Measurements from ENCODE around the gene TOP2B. TPM values are rescaled to one million over a fixed set of nuclear protein-coding genes. Genes with fewer than 3 reads are reported as not detected.

The TOP2B gene
- total and polyA plus RNA-seq, 2 experiments from 2014 or later: 36.7 to 58.4 TPM

GRCh38 chr3:25557694-25558093 lies 107.0 kb downstream of the TOP2B start:
- DNase-seq: no peak
- Histone ChIP-seq H3F3A (ENCODE audit: insufficient read depth) (no peaks in the 10 kb centered on the region), H3K27ac (no peak overlapping the region), H3K9me2 (ENCODE audit: insufficient read depth) (no peaks in the 10 kb centered on the region), H3K36me3 (ENCODE audit: low read depth) (no peaks in the 10 kb centered on the region), H3K4me1 (ENCODE audit: insufficient read depth) (no peaks in the 10 kb centered on the region), H3K4me2 (ENCODE audit: unreplicated experiment) (no peak overlapping the region), H2AFZ (no peak overlapping the region), H3K79me2 (ENCODE audit: insufficient read depth) (no peaks in the 10 kb centered on the region), H3K9me3 (ENCODE audit: low read depth) (no peaks in the 10 kb centered on the region), H3K9ac (no peak overlapping the region), H3K27me3 (replicated peaks; ENCODE audit: insufficient read depth) (0 out of 2 replicates have a peak, but pooled peaks cover 5% of the 10 kb centered on the region), H4K20me1 (ENCODE audit: insufficient read depth) (no peaks in the 10 kb centered on the region), H3K4me3 (no peak overlapping the region)
- WGBS, 2 experiments (ENCODE audit: low coverage in 1 of 2, low lambda C conversion rate in 2 of 2, missing lambda C conversion rate in 2 of 2): 22 to 31% methylated on average over 3 of the region's 3 CpGs
- TF ChIP-seq EZH2phosphoT487 (IDR thresholded peaks at IDR 0.05; ENCODE audit: insufficient read depth, low read depth): no peak
- no peak for TF ChIP-seq EZH2 (IDR thresholded peaks at IDR 0.05; ENCODE audit: insufficient read depth, poor library complexity, severe bottlenecking)
- in situ Hi-C loops (cut with MboI): no loop called here

GRCh38 chr3:25556447-25556846 lies 108.3 kb downstream of the TOP2B start:
- TF ChIP-seq EZH2phosphoT487 (IDR thresholded peaks at IDR 0.05; ENCODE audit: insufficient read depth, low read depth) (no peak), EZH2 (IDR thresholded peaks at IDR 0.05; ENCODE audit: insufficient read depth, poor library complexity, severe bottlenecking) (no peak)
- Histone ChIP-seq H3K27ac (no peak overlapping the region), H2AFZ (no peak overlapping the region), H3K79me2 (ENCODE audit: insufficient read depth) (no peaks in the 10 kb centered on the region), H4K20me1 (ENCODE audit: insufficient read depth) (no peaks in the 10 kb centered on the region), H3K9me3 (ENCODE audit: low read depth) (no peaks in the 10 kb centered on the region), H3F3A (ENCODE audit: insufficient read depth) (no peaks in the 10 kb centered on the region), H3K4me1 (ENCODE audit: insufficient read depth) (no peaks in the 10 kb centered on the region), H3K36me3 (ENCODE audit: low read depth) (no peaks in the 10 kb centered on the region), H3K27me3 (replicated peaks; ENCODE audit: insufficient read depth) (0 out of 2 replicates have a peak, but pooled peaks cover 5% of the 10 kb centered on the region), H3K9ac (no peak overlapping the region), H3K4me3 (no peak overlapping the region), H3K9me2 (ENCODE audit: insufficient read depth) (no peaks in the 10 kb centered on the region), H3K4me2 (ENCODE audit: unreplicated experiment) (no peak overlapping the region)
- 0% methylated on average over 1 of the region's 1 CpG for WGBS, 2 experiments (ENCODE audit: low coverage in 1 of 2, low lambda C conversion rate in 2 of 2, missing lambda C conversion rate in 2 of 2)
- in situ Hi-C loops (cut with MboI): no loop called here
- DNase-seq: no peak

GRCh38 chr3:25555695-25556437 lies 108.8 kb downstream of the TOP2B start:
- Histone ChIP-seq H3K36me3 (ENCODE audit: low read depth) (no peaks in the 10 kb centered on the region), H2AFZ (no peak overlapping the region), H4K20me1 (ENCODE audit: insufficient read depth) (no peaks in the 10 kb centered on the region), H3K4me2 (ENCODE audit: unreplicated experiment) (no peak overlapping the region), H3K9ac (no peak overlapping the region), H3K9me2 (ENCODE audit: insufficient read depth) (no peaks in the 10 kb centered on the region), H3K27me3 (replicated peaks; ENCODE audit: insufficient read depth) (0 out of 2 replicates have a peak, but pooled peaks cover 5% of the 10 kb centered on the region), H3K79me2 (ENCODE audit: insufficient read depth) (no peaks in the 10 kb centered on the region), H3K4me3 (no peak overlapping the region), H3K4me1 (ENCODE audit: insufficient read depth) (no peaks in the 10 kb centered on the region), H3K27ac (no peak overlapping the region), H3F3A (ENCODE audit: insufficient read depth) (no peaks in the 10 kb centered on the region), H3K9me3 (ENCODE audit: low read depth) (no peaks in the 10 kb centered on the region)
- DNase-seq: no peak
- in situ Hi-C loops (cut with MboI): no loop called here
- no peak for TF ChIP-seq EZH2phosphoT487 (IDR thresholded peaks at IDR 0.05; ENCODE audit: insufficient read depth, low read depth)
- no peak for TF ChIP-seq EZH2 (IDR thresholded peaks at IDR 0.05; ENCODE audit: insufficient read depth, poor library complexity, severe bottlenecking)
- 17 to 20% methylated on average over 2 of the region's 2 CpGs for WGBS, 2 experiments (ENCODE audit: low coverage in 1 of 2, low lambda C conversion rate in 2 of 2, missing lambda C conversion rate in 2 of 2)

DNA sequence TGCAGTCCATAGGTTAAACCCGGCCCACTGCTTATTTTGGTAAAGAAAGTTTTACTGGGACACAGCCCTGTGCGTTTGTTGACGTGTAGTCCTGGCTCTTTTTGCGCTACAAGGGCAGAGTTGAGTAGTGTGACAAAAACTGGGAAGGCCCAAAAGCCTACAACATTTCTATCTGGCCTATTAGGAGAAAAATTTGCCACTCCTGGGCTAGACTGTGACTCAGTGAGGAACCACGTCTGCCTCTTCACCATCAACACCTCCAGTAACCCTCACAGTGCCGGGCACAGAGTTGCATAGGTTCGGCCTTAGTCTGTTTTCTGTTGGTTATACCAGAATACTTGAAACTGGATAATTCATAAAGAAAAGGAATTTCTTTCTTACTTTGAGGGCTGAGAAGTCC lies 110.3 kb downstream of the TOP2B start:
- Histone ChIP-seq H2AFZ (no peak overlapping the region), H3K4me1 (ENCODE audit: insufficient read depth) (no peaks in the 10 kb centered on the region), H3K9ac (no peak overlapping the region), H3K4me2 (ENCODE audit: unreplicated experiment) (no peak overlapping the region), H3K27me3 (replicated peaks; ENCODE audit: insufficient read depth) (0 out of 2 replicates have a peak, but pooled peaks cover 5% of the 10 kb centered on the region), H3K27ac (no peak overlapping the region), H3K9me2 (ENCODE audit: insufficient read depth) (no peaks in the 10 kb centered on the region), H4K20me1 (ENCODE audit: insufficient read depth) (no peaks in the 10 kb centered on the region), H3K79me2 (ENCODE audit: insufficient read depth) (no peaks in the 10 kb centered on the region), H3K4me3 (no peak overlapping the region), H3F3A (ENCODE audit: insufficient read depth) (no peaks in the 10 kb centered on the region), H3K9me3 (ENCODE audit: low read depth) (no peaks in the 10 kb centered on the region), H3K36me3 (ENCODE audit: low read depth) (no peaks in the 10 kb centered on the region)
- WGBS, 2 experiments (ENCODE audit: low coverage in 1 of 2, low lambda C conversion rate in 2 of 2, missing lambda C conversion rate in 2 of 2): 74 to 79% methylated on average over 7 of the region's 7 CpGs
- TF ChIP-seq EZH2phosphoT487 (IDR thresholded peaks at IDR 0.05; ENCODE audit: insufficient read depth, low read depth) (no peak), EZH2 (IDR thresholded peaks at IDR 0.05; ENCODE audit: insufficient read depth, poor library complexity, severe bottlenecking) (no peak)
- in situ Hi-C loops (cut with MboI): no loop called here
- no peak for DNase-seq

All from GM23248 (cell line).